Stimulated activated CD4-positive, alpha-beta T cell treated with anti-CD3 and anti-CD28 coated beads, Interleukin-4, amount 100 ng/mL, for 48 hours (primary cell): Measurements from ENCODE around the gene GRAMD2B.

Experiments used
- DNase-seq, 2 donors: peaks; one replicate each; pipeline ENCODE4 v3.0.0-alpha.2; 2020; ENCODE audit warnings: low read depth in 2 of 2

Gene GRAMD2B

DNA sequence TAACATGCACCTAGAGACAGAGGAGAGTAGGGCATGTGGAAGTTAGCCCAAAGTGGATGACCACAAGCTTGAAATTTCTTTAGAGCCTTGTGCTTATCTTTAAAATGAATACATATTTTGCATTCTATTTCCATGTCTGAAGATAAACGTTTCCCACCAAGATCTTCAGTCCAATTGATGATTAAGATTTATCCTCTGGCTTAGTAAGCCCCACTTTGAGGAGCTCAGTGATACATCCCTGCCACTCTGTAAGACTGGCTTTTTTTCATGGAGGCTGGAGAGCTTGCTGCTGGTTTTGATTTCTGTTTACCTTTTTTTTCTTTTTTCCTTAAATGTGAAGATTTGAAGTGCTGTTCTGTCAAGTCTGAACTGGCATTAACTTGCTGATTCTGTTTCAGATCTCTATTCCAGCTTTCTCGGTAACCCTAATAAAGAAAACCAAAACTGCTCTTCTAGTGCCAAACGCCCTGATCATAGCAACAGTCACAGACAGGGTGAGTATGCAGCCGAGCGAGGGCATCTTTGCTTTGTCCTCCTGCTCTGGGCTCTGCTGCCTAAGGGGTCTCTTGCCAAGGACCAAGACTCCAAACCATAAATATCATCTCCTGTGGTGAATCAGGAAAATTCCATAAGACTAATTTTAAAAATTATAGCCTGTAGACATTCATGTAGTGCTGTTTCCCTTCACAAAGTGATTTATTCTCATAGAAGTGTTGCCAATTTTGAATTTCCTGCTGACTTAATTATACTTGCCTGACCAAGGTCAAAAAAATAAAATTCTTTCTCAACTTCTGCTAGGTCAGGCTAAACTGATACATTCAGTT is 54.3 kb downstream of the GRAMD2B start:
- no peak for DNase-seq

DNA sequence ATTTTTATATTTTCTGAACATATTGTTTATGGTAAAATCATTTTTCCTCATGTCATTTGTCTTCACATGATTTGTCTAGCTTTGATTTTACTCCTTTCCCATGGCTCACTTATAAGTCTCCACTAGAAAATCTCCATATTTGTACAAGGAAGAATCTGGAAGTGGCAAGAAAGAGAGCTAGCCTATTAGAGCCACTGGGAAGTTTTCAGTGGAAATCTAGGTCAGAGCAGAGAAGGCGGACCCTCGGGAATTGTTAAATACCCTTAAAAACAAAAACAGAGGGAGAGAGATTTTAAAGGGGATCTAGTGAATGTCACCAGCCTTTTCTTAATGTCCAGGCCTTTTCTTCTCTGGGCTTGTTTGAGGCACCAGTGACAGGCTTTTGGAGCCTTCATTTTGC is 56.6 kb downstream of the GRAMD2B start:
- no peak for DNase-seq

DNA sequence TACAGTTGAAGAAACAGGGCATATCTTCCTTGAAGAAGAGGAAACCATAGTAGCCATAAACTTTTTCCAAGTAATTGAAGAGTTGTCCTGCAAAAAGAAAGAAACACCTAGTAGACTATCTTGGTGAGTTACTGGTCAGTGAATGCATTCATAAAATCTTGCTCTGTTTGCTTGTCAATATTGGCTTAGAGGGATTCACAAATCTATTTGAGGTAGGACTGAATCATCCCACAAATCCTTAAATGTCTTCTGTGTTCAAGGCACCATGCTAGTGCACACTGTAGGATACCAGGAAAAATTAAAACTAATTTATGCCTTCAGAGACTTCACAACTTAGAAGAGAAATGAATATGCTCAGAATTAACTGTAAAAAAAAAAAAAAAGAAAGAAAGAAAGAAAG is 57.6 kb downstream of the GRAMD2B start:
- no peak for DNase-seq

DNA sequence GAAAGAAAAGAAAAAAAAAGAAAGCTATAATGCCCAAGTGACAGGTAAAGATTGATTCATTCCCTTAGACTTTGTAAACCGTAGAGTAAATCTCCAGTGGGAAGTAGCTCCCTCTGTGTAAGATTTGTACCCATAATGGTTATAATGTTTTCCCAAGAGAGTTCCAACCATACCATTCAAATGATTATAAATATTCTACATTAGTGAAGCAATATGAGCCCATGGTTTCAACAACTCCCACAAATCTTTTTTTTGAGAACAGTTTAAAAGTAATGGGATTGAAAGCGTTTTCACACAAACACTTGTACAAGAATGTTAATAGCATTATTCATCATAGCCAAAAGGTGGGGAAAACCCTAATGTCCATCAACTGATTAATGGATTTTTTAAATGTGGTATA is 58.0 kb downstream of the GRAMD2B start:
- DNase-seq: no peak

DNA sequence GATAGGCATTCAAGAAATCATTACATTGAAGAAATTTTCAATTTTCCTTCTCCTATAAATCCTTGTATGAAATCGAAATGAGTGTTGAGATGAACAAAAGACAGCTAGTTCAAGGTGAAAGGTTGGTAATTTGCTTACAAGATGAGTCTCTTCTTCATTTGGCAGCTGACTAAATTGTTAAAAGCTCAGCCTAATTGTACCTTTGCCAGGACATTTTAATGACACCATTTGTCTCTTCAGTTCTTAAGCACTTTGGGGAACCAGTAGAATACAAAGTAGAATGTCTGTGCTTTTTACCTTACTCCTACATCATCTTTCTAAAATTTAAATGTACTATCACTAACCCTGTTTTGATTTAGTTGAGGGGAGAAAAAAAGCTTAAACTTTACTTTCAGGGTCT is 59.4 kb downstream of the GRAMD2B start:
- DNase-seq: no peak

DNA sequence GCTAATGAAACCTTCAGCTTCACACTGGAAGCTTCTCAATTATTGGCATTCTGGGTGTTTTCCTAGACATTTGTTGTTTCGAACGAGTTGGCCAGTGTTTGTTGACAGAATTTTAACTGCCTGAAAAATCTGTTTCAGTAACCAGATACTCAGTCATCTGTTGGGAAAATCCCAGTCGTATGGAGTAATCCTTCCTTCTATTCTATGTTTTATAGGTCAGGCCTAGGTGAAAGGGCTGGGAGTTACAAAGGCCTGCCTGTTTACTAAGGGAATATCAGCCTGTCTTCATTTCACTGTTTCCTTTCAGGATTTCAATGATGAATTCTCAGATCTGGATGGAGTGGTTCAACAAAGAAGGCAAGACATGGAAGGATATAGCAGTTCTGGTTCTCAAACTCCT is 59.9 kb downstream of the GRAMD2B start:
- DNase-seq: no peak

DNA sequence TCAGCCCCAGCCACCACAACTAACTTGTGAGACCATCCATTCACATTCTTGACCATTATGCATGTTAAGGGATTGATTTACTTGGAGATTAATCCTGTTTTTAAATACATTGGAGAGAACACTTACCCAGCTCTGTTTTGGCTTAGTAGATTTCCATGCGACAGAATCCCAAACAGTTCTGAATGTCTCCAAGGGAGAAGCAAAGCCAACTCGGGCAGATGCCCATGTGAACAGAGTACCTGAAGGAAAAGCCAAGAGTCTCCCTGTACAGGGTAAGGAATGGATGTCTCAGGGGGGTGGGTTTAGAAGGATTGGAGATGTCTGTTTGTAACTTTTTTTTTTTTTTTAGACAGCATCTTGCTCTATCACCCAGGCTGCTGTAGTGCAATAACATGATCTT is 61.0 kb downstream of the GRAMD2B start:
- no peak for DNase-seq

DNA sequence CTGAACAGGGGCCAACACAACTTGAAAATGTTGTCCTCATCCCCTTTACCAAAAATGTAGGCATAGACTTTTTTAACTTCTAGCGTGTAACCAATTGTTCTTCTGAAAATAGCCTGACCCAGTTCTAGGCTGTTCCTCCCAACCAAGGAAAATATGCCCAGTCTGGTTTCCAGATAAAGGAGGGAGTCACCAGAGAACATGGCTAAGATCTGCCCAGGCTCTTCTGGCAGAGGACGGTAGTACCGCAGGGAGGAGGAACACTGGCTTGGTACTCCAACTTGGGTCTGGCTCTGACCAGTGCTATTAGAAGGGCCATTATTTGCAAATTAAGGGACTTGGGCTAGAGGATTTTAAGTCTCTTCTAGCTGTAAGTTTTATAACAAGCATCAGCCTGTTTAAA is 63.1 kb downstream of the GRAMD2B start:
- DNase-seq: no peak

DNA sequence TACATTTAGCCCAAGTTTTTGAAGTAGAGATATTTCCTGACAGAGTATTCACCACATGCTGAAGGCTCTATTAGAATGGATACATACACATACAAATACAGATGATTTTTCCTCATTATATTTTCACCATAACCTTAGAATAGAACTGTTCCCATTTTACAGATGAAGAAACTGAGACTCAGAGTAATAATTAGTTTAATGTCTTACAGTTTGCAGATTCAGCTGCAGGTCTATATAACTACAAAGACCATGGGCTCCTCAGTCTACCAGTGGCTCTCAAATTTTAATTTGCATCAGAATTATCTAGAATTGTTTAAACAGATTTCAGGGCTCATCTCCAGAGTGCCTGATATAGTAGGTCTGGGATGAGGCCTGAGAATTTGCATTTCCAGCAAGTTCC is 64.4 kb downstream of the GRAMD2B start:
- DNase-seq: no peak

DNA sequence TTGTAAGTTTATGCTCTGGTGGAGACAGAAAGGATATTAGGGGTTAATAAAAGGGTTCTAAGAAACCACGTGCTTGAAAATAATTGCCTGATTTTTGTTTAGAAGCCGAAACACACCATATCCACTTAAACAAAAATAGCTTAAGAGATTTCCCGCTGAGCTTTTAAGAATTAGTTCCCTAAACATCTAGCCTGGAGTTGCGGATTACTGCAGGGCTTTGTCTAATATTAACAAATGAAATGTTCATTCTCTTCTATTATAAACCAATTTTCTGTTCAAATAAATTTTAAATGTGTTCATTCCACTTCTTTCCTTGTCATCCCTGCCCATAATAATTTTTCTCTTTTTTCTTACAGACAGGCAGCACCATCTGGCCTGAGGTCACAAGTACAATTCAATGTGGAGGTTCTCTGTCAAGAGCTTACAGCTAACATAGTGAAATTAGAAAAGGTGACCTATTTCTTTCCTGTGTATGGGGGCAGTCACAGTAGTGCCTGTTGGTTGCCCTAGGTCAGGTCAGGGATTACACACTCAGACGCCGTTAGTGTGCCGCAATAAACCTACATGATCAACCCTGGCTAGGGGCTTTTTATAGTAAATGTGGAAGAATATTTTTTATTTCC is 65.3 kb downstream of the GRAMD2B start:
- DNase-seq: no peak

DNA sequence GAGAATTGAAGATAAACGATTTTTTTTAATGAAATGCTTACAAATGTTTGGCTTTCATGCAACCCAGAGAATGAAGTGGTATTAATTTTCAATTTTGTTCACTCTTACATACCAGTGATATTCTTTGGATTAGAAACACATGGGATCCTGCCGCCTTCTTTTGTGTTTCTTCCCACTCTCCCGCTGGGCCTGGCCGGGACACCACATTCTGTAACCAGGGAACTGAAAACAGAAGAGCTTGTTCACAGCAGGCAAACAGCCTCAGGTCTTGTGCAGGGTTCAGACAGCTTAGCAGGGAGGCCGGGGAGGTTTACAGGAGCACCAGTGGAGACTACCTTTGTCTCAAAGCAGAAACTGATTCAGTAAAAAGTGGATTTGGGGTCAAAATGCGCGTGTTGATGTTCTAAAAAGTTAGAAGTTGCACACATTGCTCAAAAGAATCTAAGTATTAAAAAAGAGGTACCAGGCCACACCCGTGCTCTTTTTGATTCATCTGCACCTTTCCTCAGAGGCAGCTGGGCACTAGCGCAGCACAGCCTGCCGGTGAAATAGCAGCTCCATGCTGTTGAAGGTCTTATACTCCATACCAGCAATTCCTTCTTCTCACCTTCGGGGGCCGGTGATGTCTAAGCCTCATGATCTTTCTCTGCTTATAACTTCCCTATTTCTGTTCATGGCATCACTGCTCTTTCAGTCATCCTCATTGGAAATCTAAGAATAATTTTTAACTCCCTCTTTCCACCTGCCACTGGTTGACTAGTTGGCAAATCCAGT is 67.1 kb downstream of the GRAMD2B start:
- DNase-seq: no peak

DNA sequence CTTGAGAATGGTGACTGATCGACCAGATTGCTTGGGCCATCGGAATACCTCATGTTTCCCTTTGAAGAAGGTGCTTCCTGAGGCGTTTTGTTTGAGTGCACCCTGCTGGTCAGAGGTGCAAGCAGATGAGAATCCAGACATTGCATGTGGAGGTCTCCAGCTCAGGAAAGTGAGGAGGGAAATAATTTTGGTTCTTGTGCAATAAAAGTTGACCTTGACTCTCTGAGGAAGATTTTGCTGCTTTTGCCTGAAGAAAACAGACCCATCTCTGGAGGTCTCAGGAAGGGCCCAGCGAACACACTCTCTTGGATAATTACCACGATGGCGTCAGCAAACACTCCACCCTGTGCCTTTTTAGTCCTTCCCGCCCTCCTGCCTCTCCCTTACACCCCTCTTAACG is 69.7 kb downstream of the GRAMD2B start:
- no peak for DNase-seq

DNA sequence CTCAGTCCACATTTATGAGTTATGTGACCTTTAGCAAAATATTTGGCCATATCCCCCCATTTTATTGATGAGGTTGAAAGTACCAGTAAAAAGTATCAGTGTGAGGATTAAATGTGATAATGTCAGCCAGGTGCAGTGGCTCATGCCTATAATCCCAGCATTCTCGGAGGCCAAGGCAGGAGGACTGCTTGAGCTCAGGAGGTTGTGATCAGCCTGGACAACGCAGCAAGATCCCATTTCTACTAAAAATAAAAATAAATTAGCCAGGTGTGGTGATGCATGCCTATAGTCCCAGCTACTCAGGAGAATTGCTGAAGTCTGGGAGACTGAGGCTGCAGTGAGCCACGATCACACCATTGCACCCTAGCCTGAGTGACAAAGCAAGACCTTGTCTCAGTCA is 71.2 kb downstream of the GRAMD2B start:
- no peak for DNase-seq

DNA sequence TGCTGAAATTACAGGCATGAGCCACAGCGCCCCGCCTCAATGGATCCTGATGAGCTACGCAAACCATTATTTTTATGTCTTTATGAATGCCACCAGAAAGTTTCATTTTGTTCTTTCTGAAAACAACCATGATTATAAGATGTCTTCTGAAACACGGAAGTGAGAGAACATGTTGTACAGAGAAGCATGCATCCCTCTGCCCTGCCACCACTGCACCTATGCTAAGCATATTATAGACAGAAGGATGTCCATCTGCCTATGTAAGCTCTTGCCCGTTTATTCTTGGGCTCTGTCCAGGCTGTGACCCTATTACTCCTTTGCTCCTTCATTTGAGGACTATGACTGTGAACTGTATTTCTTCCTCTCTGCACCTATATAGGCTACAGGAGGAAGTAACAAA is 74.3 kb downstream of the GRAMD2B start:
- DNase-seq: no peak

DNA sequence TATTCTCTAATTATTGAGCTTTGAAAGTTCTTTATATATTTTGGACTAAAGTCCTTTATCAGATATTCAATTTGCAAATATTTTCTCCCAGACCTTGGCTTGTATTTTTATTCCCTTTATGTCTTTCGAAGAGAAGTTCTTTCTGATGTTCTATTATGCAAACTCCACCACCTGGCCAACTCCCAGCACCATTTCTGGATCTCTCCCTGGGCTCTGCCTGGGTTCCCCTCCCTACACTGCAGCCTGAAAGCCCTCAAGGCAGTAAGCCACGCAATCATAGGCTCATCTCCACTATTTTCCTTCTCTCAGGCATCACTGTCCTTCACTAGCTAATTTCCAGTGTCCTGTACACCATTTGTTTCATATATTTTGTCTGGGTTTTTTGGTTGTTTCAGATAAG is 76.1 kb downstream of the GRAMD2B start:
- DNase-seq: no peak

DNA sequence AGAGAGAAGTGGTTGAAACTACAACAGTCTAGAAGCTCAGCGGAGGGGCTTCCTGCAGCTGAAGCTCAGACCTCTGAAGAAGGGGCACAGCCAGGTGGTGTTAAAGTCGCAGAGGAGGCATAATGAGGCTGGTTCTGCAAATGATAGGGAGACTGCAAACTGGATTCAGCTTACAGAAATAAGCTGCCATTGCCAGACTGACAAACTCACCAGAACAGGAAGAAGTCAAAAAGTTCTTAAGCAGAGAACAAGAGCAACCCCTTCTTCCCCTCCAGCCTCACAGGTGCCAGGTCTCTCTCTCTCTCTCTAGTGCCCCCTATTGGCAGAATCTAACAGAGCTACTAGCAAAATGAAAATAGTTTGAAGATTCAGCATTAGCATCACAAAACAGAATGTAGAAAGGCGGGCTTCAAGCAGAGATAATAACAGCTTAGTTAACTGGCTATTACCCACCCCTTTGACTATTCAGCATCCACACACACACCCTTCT is 76.7 kb downstream of the GRAMD2B start:
- no peak for DNase-seq

DNA sequence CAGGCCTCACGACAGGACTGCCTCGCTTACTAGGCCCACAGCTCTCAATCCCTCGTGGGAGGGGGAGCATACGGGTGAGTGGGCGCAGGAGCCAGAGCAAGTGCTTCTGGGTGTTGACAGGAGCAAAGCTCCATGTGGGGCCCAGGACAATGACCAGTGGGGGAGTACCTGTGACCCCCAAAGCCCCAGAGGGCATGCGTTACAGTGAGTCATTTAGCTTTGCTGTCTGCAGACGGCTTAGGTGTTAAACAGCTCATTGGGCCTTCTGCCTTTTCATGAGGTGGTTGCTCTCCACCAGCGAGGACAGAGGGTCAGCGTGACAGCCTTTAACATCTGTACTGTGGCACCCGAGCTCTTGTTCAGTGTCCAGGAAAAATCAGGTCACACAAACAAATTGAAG is 78.2 kb downstream of the GRAMD2B start:
- no peak for DNase-seq

DNA sequence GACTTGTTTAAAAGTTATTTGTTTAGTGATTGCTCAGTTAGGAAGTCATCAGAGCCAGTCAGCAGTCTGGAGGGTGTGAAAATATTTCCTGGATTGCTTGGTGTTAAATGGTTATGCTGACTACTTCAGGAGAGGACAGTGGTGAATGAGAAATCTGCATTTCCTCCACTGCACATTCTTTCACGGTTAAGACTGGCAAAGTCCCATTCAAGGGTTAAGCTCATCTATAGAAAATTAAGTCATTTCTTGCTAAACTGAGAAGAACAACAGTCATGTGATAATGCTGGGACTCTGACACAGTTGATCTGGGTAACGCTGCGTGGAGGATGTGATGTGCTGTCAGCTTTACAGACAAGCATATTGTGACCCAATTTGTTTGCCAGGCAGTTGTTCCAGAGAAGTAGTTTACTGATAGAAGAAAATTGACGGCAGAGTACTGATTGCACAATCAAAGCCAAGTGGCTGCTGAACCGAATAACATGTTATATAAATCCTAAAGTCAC is 80.4 kb downstream of the GRAMD2B start:
- no peak for DNase-seq

DNA sequence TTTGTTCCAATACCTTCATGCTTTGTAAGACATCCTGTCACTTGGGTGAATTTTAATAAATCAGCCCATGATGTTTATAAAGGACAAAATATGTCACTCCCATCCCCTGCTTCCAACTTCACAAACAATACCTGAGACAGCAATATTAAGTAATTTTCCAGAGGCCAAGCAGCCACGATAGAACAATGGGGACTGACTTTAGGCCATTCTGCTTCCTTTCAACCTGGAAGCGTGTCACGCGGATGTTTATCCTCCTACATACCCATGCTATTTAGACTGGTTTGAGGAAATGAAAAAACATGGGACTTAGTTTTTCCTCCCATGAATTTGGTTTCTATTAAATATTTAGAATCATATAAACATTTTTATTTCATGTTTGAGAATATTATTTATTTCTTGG is 82.9 kb downstream of the GRAMD2B start:
- no peak for DNase-seq

DNA sequence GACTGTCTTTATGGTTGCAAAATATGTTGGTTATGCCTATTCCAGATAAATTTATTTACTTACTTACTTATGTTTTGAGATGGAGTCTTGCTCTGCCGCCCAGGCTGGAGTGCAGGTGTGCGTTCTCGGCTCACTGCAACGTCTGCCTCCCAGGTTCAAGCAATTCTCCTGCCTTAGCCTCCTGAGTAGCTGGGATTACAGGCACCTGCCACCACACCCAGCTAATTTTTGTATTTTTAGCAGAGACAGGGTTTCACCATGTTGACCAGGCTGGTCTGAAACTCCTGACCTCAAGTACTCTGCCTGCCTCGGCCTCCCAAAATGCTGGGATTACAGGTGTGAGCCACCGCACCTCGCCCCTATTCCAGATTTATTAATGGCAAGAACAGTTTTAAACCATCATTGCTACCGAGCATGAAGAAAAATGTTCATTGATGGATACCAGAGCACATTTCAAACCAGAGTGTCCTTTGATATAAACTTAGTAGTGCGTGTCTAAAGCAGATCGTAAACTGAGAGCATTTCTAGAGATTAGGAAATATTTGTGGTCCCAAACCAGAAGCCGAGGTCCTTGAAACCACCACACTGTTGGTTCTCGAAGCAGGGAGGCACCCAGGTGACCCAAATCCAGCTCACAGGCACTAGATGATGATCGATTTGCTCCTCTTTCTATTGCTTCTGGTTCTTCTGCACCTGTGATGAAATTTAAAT is 85.2 kb downstream of the GRAMD2B start:
- no peak for DNase-seq

DNA sequence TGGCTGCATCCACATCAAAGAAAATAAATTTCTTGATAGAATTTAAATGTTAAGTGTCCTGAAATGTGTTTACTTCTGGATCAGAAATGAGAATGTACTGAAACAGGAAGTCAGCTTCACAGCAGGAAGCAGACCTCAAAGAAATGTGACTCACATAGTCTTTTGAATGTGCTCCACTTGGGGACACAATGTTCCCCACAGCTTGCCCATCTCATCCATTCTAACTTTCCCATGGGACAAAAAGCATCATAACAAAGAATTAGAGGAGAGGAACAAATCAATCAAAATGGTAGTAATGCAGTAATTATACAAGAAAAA is 85.7 kb downstream of the GRAMD2B start:
- DNase-seq: no peak

DNA sequence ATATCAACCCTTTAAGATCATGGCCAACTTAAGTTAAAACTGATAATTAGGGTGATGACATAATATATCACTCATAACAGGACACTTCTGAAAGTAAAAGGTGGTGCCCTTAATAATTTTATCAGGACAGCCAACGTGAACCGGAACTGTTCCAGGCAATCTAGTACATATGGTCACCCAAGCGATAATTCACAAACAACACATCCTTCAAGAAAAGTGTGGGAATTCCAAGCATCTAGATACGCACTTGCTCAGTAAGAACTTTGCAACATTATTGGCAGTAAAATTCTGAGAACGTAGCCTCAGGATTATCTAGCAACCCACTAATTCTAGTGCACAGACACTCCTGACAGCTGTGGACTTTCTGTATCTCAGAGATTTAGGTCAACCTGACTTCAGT is 86.1 kb downstream of the GRAMD2B start:
- DNase-seq: no peak
